ENCODE measurements around the gene MRPS11. TPM values are rescaled to one million over a fixed set of nuclear protein-coding genes. Genes with fewer than 3 reads are reported as not detected.

Gene MRPS11
- polyA plus RNA-seq, 1 donor from 2014 or later: 57.5 TPM

GRCh38 chr15:88529021-88529630, 61.6 kb downstream of the MRPS11 start:
- no peak overlapping the region for H3K4me2 ChIP-seq (ENCODE audit: low read length)
- no peaks in the 10 kb centered on the region for H3F3A ChIP-seq (ENCODE audit: insufficient read depth, low read length, poor library complexity, severe bottlenecking)
- no peak for TF ChIP-seq CTCF (IDR thresholded peaks at IDR 0.05; ENCODE audit: poor library complexity, severe bottlenecking)
- peaks cover 13% of the 10 kb centered on the region for H3K36me3 ChIP-seq (ENCODE audit: insufficient read depth, low read length)
- no peaks in the 10 kb centered on the region for H3K9me3 ChIP-seq (ENCODE audit: low read length)
- no peak overlapping the region for H2AFZ ChIP-seq (ENCODE audit: low read depth, low read length)
- H4K20me1 ChIP-seq (ENCODE audit: insufficient read depth): no peaks in the 10 kb centered on the region
- H3K9me2 ChIP-seq (ENCODE audit: insufficient read depth, low read length): no peaks in the 10 kb centered on the region
- no peaks in the 10 kb centered on the region for H3K27me3 ChIP-seq (ENCODE audit: insufficient read depth, low read depth, low read length)
- H3K9ac ChIP-seq (ENCODE audit: low read length): no peak overlapping the region
- H3K4me3 ChIP-seq (ENCODE audit: low read length): no peak overlapping the region
- peaks cover 13% of the 10 kb centered on the region for H3K79me2 ChIP-seq (replicated peaks; ENCODE audit: insufficient read depth, low read length)
- H3K27ac ChIP-seq (ENCODE audit: low read length): no peak overlapping the region

Other genes with a start within 250 kb of the MRPS11 start
- 42.3 and 42.7 TPM in 2 replicates for gene NTRK3, start 211.0 kb upstream of the MRPS11 start, polyA plus RNA-seq
- 32.8 and 41.0 TPM in 2 replicates for gene MRPL46, start 320 bp upstream of the MRPS11 start, polyA plus RNA-seq
- 12.9 and 16.7 TPM in 2 replicates for gene DET1, start 79.0 kb downstream of the MRPS11 start, polyA plus RNA-seq
- 17.2 and 21.3 TPM in 2 replicates for gene AEN, start 153.6 kb downstream of the MRPS11 start, polyA plus RNA-seq
- 0.88 and 5.9 TPM in 2 replicates for gene ISG20, start 171.3 kb downstream of the MRPS11 start, polyA plus RNA-seq

Data from neural cell (in vitro differentiated cells).